CD4-positive, alpha-beta T cell treated with Interleukin-4 for 4 hours (primary cell): ENCODE results near the gene ME2.
"Not testable (repeated sequence)": the region's sequence is repeated elsewhere in the genome, so short reads cannot be mapped to it uniquely, and the experiment has no call there.

Experiments
- DNase-seq: peaks from one replicate; pipeline ENCODE4 v3.0.0-alpha.2; 2020

ME2 gene

DNA sequence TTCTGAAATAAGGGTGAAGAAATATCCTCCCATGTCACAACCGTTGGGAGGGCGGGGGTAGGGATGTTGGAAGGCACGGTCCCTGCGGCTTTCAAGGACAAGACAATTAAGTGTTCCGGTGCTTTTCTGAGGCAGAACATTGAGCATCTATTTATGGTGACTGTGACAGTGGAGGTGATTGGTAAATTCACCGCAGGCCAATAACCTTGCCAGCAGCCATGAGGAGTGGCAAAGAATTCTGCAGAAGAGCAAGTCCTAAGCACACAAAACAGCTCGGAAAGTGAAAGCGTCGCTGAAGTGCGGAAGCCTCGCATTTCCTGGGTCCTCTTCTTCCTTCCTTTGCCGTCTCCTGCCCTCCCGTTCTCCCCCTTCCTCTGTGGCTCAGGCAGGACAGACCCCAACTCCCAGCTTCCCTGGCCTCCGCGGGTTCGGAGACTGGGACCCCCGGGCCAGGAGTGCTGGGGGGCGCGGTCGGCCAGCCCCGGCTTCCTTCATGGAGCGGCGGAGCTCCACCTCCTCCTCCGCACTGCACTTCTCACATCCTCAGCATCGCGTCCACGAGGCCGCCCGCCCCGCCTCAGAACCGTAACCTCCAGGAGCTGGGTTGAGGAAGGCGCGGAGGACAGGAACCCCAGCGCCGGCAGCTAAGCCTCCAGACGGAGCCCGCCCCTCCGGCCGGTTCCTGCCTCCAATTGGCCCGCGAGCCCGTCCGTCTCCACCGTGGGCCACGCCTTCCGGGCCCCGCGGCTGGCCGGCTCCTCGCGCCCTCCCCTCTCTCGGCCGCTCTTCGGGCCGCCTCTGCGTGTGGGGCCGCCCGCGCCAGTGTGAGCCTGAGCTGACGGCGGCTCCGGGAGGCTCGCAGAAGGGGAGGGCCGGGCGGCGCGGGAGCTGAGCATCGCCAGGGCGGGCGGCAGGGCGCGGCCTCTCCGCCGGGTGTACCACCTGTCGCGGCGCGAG is at the start of gene ME2:
Gene ME2 (plus strand): TSS at position 774 of the 957 bp plus-strand sequence. CDS start 16,703 bp downstream, outside the sequence.
- DNase-seq: peak; percentile 87

DNA sequence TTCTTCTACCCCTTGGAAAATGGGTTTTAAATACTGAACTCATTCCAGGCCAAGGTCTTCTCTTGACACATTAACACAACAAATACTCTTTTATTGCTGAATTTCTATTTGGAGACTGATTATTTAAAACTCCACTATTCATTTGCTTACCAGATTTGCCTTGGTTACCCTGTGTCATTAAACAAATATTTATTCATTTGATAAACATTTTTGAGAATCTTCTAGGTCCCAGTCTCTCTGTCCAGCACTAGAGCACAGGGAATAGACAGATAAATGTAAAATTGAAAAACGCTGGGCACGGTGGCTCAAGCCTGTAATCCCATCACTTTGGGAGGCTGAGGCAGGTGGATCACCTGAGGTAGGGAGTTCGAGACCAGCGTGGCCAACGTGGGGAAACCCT is 49.3 kb upstream of the ME2 start:
- DNase-seq: no peak

DNA sequence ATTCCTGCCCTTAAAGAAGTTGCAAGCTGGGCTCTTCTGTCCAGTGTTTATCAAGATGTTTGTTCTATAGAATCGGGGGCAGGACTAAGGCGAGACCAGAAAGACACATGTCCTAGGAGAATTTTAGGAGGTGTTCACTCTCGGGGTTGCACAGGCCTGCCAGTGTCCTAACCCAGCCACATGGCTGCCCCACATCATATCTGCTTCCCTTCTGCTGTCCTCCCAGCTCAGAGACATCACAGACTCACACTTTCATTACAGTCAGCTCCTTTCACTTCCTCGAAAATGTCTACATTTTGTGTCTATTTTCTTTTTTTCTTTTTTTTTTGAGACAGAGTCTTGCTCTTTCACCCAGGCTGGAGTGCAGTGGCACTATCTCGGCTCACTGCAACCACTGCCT is 48.4 kb upstream of the ME2 start:
- DNase-seq: no peak

DNA sequence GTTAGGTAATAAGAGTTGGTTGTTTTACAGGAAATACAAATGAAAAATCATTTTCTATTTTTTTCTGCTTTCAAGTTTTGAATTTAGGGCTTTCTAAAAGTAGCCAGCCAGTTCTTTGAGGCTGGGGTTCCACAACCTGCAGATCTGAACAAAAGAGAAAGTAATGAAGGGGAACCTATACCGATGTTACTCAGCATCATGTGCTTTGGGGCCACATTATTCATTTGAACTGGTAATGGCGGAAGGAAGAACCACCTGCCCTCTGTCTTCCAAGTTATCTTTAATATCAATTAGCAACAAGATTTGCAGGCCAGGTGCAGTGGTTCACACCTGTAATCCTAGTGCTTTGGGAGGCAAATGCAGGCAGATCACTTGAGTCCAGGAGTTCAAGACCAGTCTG is 46.2 kb upstream of the ME2 start:
- DNase-seq: no peak

DNA sequence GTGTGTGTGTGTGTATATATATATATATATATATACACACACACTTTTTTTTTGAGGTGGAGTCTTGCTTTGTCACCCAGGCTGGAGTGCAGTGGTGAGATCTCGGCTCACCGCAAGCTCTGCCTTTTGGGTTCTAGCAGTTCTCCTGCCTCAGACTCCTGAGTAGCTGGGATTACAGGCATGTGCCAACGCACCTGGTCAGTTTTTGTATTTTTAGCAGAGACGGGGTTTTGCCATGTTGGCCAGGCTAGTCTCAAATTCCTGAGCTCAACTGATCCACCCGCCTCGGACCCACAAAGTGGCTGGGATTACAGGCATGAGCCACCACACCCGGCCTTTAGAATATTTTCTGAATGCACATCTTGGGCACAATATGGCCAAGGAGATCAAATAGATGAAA is 45.4 kb upstream of the ME2 start:
- DNase-seq: not testable (repeated sequence)

DNA sequence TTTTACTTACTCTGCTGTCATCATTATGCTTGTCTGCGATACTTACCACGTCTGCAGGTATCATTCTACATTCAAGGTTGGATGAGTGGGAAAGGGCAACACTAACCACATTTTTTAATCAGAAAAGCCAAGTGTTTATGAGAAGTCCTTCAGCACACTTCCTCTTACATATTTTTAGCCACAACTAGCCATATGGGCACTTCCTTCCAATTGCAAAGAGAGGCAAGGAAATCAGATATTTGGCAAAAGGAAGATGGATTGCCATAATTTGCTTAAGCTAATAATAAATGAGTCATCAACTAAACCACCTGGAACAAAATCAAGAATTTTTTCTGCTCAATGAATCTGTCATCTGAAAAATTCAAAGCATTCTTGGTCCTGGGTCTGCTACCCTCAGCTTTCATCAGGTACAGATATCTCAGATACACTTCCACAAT is 42.4 kb upstream of the ME2 start:
- peak; percentile 2 for DNase-seq

DNA sequence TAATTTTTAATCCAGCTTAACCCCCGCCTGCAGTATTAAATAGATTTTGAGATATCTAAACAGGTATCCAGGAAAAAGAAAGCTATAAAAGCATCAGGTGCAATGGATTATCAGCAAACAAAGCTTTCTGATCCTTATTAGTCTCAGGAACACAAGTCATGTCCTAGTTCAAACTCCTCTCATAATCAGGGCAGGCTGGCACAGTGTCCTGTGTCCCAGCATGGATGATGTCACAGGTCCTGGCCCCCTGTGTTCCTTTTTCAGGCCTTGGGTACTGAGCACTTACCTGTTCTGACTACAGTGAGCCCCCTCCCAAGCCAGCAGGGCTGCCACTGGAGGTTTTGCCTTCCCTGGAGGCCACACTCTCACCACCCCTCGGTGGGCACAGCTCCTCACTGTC is 39.6 kb upstream of the ME2 start:
- DNase-seq: no peak

DNA sequence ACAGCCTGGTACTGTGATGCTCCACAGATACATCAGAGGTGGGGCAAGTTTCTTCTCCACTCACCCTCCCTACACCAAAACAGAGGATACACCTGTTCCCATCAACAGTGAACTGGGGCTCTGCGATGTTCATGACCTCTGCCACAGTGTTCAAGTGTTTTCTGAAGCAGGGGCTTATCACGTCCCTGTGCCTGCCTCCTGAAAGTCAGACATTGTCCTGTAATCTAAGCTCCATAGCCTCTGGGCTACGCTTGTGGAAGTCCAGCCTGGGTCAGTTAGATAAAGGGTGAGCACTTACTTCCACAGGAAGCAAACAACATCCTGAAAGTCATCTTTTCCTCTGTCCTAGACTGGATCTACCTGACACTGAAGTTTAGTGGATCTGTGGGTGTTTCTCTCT is 38.9 kb upstream of the ME2 start:
- no peak for DNase-seq

DNA sequence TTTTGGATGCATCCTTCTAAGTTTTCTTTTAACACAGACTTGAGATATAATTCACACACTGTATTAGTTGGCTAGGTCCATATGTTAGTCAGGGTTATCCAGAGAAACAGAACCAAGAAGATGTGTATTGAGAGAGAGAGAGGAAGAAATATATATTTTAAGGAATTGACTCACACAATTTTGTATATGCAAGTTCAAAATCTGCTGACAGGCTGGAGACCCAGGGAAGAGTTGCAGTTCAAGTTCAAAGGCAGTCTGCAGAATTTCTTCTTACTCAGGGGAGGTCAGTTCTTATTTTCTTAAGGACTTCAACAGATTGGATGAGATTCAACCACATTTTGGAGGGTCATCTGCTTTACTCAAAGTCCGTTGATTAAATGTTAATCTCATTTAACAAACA is 36.1 kb upstream of the ME2 start:
- no peak for DNase-seq

DNA sequence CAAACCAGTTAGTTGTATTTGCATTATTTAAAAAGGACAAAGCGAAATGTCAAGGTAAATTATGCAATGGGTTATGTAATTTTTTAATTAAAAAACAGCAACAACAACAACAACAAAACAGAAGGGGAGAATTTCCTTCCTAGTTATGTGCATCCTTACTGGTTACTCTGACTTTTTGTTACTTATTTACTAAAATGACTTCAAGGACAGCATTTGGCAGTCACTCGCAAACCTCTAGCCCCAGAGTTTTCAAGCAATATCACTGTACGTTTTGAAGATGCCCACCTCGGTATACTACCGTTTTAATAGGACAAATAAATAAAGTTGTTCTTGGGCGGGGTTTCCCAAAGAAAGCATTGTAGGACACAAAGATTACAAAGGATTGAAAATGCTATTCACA is 34.4 kb upstream of the ME2 start:
- DNase-seq: no peak

DNA sequence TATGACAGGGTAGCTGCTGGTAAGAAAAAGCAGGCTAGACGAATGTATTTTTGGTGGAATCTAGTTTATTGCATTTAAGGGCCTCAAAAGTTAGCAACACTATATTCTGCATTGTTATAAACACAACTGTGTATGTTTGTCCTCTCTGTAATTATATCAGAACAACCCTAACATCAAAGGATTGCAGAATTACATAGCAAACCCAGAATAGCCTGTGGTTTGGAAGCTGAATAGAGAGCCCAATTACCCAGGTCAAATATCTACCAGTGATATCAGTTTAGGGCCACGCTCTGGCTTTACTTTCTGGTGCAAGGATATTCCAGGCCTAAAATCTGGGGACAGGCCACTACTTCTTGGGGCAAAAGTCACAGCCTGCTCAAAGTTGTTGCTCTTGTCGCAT is 34.0 kb upstream of the ME2 start:
- no peak for DNase-seq

DNA sequence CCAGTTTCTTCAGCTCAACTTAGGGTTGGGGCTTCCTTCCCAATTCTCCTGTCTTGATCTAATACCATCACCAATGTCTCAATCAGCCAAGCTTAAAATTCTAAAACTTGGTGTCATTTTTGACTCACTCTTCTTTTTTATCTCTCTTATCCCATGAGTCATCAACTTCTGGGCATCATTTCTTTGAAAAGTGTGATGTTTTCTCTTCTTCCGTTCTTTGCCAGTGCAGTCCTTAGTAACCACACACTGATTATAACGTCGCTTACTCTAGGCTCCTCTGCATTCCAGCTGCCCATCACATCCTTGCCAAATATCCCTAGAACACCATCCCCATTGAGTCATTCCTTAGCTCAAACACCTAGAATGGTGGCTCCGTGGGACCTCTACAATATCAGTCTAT is 31.7 kb upstream of the ME2 start:
- no peak for DNase-seq

DNA sequence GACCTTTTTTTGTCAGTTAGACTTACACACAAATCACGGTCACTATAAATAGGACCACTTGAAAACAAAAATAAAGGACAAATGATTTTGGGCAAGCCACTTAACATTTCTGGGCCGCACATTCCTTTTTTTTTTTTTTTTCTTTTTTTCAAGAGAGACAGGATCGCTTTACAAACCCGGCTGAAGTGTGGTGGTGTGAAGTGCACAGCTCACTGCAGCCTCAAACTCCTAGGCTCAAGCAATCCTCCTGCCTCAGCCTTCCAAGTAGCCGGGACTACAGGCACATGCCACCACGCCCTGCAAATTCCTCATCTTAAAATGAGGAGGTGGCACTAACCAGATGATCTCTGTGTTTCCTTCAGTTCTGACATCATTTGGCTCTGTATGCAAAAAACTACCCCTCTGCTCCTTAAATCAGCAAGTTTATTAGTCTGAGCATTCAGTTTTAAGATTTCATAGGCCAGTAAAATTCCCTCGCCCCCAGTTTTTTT is 30.8 kb upstream of the ME2 start:
- no peak for DNase-seq

DNA sequence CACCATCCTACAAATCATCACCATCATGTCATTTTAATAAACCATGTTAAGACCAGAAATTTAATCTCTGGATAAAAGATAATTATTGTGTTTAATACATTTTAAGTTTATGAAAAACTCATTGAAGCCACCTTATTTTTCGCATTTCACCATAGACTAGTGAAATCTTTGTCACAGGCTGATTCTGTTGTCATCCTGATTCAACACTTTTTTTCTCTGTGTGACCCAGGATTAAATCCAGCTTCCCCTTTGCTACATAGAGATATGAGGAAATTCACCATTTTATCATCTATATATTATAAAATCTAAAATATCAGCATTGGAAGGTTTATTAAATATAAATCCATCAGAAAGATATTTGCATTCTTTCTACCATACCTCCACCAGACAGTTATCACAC is 29.9 kb upstream of the ME2 start:
- no peak for DNase-seq

DNA sequence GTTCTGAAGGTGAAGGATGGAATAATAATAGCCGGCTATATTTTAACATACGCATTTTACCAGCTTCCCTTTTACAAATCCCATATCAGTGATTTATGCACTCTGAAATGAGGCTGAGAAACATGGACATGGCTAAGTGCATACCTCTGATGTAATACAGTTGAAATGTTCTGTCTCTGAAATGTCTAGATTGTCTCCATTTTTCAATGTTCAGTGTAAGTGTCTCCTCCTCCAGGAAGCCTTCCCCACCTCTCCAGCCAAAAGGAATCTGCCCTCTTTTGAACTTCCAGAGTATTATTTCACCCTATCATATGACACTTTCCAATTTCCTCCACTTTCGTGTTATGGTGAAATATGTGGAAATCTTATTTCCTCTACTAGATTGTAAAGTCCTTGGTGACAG is 29.5 kb upstream of the ME2 start:
- DNase-seq: no peak

DNA sequence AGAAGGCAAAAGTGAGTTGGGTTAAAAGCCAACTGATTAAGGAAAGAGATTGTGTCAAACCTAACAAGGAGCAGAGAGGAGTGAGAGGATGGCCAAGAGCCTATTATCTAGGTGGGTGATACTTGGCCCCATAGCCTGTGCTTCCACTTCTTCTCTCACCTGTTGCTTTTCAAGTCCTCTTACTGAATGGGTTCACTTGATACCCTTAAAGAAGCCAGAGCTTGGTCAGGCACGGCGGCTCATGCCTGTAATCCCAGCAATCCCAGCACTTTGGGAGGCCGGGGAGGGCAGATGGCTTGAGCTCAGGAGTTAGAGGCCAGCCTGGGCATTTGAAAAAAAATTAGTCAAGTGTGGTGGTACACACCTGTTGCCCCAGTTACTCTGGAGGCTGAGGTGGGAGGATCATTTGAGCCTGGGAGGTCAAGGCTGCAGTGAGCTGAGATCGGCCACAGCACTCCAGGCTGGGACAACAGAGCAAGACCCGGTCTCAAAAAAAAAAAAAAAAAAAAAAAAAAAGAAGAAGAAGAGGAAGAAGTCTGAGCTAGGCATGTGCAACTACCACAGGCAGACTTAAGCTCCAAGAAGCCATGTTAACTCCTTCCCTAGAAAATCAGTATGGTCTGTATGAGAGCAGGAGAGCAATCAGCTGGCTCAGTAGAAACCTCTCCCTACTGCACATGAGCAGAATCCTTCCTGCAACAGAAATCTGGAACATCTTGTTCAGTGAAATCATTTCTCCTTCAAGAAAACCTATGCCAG is 28.4 kb upstream of the ME2 start:
- DNase-seq: no peak

DNA sequence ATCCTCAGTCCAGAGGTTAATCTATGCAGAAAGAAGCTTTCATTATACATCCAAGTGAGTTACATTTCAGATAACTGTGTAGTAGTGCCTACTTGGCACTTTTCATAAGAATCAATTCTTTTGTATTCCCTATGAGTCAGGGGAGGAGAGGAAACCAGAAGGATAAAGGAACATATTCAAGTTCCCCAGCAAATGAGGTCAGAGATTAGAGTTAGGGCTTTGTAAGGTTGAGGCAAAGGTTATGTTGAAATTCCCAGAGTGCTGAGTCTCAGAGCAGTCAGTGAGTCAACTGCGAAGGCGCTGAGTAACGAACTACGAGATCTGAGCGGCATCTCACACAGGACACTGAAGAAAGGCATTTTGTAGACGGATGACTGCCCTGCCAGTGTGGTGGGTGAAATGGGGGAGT is 25.1 kb upstream of the ME2 start:
- no peak for DNase-seq

DNA sequence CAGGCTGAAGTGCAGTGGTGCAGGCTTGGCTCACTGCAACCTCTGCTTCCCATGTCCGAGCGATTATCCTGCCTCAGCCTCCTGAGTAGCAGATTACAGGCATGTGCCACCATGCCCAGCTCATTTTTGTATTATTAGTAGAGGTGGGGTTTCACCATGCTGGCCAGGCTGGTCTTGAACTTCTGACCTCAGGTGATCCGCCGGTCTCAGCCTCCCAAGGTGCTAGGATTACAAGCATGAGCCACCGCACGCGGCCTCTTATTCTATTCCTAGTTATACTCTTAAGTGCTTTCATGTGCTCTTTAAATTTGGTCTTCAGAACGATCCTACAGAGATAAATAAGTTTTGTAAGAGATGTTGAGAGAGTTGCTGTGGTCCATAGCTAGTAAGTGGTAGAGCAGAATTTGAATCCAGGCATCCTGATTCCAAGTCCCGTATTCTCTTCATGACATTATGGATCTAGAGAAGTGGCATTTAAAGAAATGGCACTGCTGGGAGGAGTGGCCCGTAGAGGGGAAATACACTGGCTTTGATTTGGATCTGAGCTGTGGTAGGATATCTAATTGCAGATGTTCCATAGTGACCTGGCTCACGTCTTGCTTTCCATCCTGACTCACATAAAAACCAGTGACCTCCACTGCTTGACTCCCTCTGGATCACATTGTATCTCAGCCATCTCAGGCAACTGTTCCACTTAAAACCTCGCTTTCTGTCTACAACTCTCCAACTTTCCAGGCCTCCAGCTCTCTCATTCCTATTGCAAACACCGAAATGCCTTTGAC is 22.8 kb upstream of the ME2 start:
- no peak for DNase-seq

DNA sequence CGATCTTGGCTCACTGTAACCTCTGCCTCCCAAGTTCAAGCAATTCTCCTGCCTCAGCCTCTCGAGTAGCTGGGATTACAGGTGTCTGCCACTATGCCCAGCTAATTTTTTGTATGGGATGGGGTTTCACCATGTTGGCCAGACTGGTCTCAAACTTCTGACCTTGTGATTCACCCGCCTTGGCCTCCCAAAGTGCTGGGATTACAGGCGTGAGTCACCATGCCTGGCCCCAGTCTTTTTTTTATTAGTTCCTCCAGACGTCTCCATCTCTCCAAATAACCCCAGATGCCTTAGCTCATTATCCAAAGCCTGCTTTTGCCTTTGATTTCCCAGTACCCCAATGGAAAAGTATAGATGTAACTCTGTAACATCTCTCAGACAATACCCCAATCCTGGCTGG is 21.8 kb upstream of the ME2 start:
- DNase-seq: not testable (repeated sequence)

DNA sequence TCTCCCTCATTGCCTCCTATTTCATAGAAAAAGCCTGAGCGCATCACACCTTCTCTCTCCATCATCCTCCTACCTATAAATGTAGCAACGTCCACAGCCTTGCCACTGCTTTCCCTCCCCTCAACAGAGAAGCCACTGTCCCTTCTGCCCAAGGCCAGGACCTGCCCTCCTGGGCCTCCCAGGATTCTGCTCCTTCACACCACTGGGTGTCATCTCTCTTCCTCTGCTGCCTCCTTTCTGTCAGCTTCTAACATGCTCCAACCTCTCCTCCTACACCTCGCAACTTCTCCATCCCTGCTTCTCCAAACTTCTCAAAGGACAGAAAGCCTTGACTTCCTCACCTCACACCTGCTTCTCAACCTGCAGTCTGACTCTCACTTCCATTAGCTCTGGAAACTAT is 21.2 kb upstream of the ME2 start:
- no peak for DNase-seq

DNA sequence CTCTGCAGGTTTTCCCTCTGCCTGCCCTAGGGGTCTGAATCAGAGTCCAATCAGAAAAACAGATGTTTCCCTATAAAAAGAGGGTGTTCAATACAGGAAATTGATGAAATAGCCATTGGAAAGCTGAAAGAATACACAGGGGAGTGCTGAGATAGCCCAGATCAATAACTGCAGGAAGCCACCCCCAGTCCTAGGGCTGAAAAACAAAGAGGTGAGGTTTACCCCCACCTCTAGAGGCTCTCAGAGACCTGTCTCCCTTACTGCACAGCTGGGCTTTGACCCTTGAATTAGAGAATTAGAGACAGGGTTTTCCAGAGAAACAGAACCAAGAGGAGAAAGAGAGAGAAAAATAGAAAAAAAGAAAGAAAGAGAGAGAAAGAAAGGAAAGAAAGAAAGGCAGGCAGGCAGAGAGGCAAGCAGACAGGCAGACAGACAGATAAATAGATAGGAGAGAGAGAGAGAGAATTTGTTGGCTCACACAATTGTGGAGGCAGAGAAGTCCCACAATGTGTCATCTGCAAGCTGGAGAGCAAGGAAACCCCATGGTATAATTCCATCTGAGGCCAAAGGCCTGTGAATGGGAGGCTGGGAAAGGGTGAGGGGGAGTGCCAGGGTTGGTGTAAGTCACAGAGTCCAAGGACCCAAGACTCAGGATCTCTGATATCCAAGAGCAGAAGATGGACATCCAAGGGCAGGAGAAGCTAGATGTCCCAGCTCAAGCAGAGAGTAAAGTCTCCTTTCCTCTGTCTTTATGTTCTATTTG is 18.9 kb upstream of the ME2 start:
- DNase-seq: no peak

DNA sequence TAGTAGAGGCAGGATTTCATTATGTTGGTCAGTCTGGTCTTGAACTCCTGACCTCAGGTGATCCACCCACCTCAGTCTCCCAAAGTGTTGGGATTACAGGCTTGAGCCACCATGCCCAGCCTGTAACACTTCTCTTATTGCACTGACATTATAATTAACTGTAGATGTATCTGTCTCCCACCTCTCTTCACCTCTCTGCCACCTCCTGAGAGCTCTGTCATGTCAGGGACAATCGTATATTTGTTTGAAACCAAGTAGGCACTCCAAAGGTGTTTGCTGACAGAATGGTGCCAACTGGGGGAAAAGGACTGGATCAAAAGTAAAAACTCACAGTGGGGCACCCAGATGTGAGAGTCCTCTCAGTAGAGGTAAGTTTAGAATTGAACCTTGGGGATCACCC is 17.3 kb upstream of the ME2 start:
- DNase-seq: no peak
